ENCODE measurements around the gene KCNK18. TPM values are rescaled to one million over a fixed set of nuclear protein-coding genes. Genes with fewer than 3 reads are reported as not detected.

KCNK18 gene
- total RNA-seq, 1 donor from 2014 or later, result not detected

DNA sequence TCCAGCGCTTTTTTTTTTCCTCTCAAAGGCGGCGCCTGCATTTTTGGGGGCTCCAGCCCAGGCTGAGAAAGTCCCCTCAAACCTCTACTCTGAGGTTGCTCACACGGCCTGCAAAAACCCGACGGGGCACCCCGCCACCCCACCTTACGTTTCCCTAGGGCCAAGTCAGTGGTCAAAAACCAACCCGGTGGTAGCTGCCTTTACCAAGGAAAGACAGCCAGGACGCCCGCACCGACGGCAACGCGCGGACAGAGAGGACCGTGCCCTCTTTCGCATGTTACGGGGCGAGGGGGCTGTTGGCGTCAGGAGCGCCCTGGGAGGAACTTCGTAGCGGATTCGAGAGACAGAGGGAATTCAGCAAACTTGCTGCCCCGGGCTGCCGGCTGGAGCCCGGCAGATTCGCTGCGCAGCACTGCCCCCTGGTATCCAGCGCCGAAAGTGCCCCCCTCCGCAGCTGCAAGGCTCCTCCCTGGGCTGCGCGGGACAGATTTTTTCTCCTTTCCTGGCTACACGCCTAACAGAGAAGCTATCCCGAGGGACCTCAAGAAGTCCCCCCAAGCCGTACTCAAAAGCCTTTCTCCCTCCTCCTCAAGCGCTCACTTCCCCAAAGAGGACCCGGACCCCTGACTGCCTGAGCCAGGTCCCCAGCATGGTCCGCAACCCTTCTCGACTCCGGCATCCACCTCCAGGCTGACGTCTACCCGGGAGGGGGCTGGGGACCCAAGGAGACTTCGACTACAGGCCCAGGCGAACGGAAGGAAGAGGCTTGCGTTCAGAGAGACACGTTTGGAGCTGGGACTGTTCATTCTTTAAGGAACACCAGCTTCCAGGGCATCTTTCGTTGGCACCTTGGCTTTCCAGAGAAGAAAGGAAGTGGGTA lies 31.5 kb upstream of the KCNK18 start:
- Histone ChIP-seq H3K9ac (ENCODE audit: low read length) (no peak overlapping the region), H3K36me3 (ENCODE audit: insufficient read depth, low read length) (no peaks in the 10 kb centered on the region), H3K4me1 (ENCODE audit: insufficient read depth, low read length) (peaks cover 8% of the 10 kb centered on the region), H3K4me2 (ENCODE audit: low read length) (peak overlapping the region; percentile 77), H3K79me2 (ENCODE audit: insufficient read depth, low read length) (no peaks in the 10 kb centered on the region), H4K20me1 (ENCODE audit: insufficient read depth, low read length) (peaks cover 4% of the 10 kb centered on the region), H3K9me3 (ENCODE audit: insufficient read depth, low read depth, low read length) (peaks cover 2% of the 10 kb centered on the region), H2AFZ (ENCODE audit: low read depth, low read length) (peak overlapping the region; percentile 79), H3K27ac (ENCODE audit: low read depth, low read length) (no peak overlapping the region), H3K27me3 (ENCODE audit: insufficient read depth, low read length) (peaks cover 88% of the 10 kb centered on the region), H3K4me3 (ENCODE audit: insufficient read depth, low read depth, low read length) (no peak overlapping the region)
- peak; percentile 77 for TF ChIP-seq EZH2 (IDR thresholded peaks at IDR 0.05; ENCODE audit: insufficient read depth, low read length)
- TF ChIP-seq, protein P1, sequence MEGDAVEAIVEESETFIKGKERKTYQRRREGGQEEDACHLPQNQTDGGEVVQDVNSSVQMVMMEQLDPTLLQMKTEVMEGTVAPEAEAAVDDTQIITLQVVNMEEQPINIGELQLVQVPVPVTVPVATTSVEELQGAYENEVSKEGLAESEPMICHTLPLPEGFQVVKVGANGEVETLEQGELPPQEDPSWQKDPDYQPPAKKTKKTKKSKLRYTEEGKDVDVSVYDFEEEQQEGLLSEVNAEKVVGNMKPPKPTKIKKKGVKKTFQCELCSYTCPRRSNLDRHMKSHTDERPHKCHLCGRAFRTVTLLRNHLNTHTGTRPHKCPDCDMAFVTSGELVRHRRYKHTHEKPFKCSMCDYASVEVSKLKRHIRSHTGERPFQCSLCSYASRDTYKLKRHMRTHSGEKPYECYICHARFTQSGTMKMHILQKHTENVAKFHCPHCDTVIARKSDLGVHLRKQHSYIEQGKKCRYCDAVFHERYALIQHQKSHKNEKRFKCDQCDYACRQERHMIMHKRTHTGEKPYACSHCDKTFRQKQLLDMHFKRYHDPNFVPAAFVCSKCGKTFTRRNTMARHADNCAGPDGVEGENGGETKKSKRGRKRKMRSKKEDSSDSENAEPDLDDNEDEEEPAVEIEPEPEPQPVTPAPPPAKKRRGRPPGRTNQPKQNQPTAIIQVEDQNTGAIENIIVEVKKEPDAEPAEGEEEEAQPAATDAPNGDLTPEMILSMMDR (IDR thresholded peaks at IDR 0.05; ENCODE audit: insufficient read depth, low read depth, low read length), result peak; percentile 46
- Mint-ChIP-seq H3K4me3 (ENCODE audit: unreplicated experiment) (no peak overlapping the region), H3K27me3 (ENCODE audit: low read depth, unreplicated experiment) (peaks cover 81% of the 10 kb centered on the region), H3K27ac (ENCODE audit: unreplicated experiment) (no peak overlapping the region), H3K36me3 (ENCODE audit: low read depth, unreplicated experiment) (peaks cover 3% of the 10 kb centered on the region), H3K4me1 (ENCODE audit: low read depth, unreplicated experiment) (peaks cover 2% of the 10 kb centered on the region), H3K9me3 (ENCODE audit: unreplicated experiment) (peaks cover 22% of the 10 kb centered on the region)
- FAIRE-seq (no peak), DNase-seq (ENCODE audit: low read depth) (peak; percentile 18)

GRCh38 chr10:117166418-117167345 lies 30.6 kb upstream of the KCNK18 start:
- Histone ChIP-seq H3K4me1 (ENCODE audit: insufficient read depth, low read length) (peaks cover 8% of the 10 kb centered on the region), H3K27ac (ENCODE audit: low read depth, low read length) (no peak overlapping the region), H3K4me2 (ENCODE audit: low read length) (peak overlapping the region; percentile 77), H3K36me3 (ENCODE audit: insufficient read depth, low read length) (no peaks in the 10 kb centered on the region), H4K20me1 (ENCODE audit: insufficient read depth, low read length) (peaks cover 4% of the 10 kb centered on the region), H2AFZ (ENCODE audit: low read depth, low read length) (peak overlapping the region; percentile 54), H3K27me3 (ENCODE audit: insufficient read depth, low read length) (peaks cover 88% of the 10 kb centered on the region), H3K79me2 (ENCODE audit: insufficient read depth, low read length) (no peaks in the 10 kb centered on the region), H3K9ac (ENCODE audit: low read length) (no peak overlapping the region), H3K4me3 (ENCODE audit: insufficient read depth, low read depth, low read length) (no peak overlapping the region), H3K9me3 (ENCODE audit: insufficient read depth, low read depth, low read length) (peaks cover 2% of the 10 kb centered on the region)
- Mint-ChIP-seq H3K27me3 (ENCODE audit: low read depth, unreplicated experiment) (peaks cover 79% of the 10 kb centered on the region), H3K9me3 (ENCODE audit: unreplicated experiment) (peaks cover 22% of the 10 kb centered on the region), H3K4me1 (ENCODE audit: low read depth, unreplicated experiment) (peaks cover 2% of the 10 kb centered on the region), H3K36me3 (ENCODE audit: low read depth, unreplicated experiment) (peaks cover 3% of the 10 kb centered on the region), H3K4me3 (ENCODE audit: unreplicated experiment) (no peak overlapping the region), H3K27ac (ENCODE audit: unreplicated experiment) (no peak overlapping the region)
- FAIRE-seq (no peak), DNase-seq (ENCODE audit: low read depth) (no peak)
- TF ChIP-seq, protein P1 (IDR thresholded peaks at IDR 0.05; ENCODE audit: insufficient read depth, low read depth, low read length), result no peak
- no peak for TF ChIP-seq EZH2 (IDR thresholded peaks at IDR 0.05; ENCODE audit: insufficient read depth, low read length)

Data from astrocyte (in vitro differentiated cells and primary cell).